Coronary artery (tissue), 2 donors: ENCODE results near the gene ZGRF1.

Experiments
- DNase-seq: peaks from one replicate; pipeline ENCODE4 v3.0.0-alpha.2; 2017; ENCODE audit warnings: low spot score
- H3K27ac ChIP-seq, 2 donors: fragments of 200-600 bp; sonication (generic); one replicate each; pipeline ENCODE4 v1.5.1; 2016 to 2019
- H3K4me3 ChIP-seq: fragments of 200-600 bp; sonication (generic); 2 replicates; pipeline ENCODE4 v1.5.1; 2016; ENCODE audit warnings: mild to moderate bottlenecking, moderate library complexity
- CTCF ChIP-seq: fragments of 200-600 bp; sonication (generic); IDR thresholded peaks from one replicate; pipeline ENCODE4 v1.5.1; 2019; ENCODE audit warnings: antibody characterized with exemption

ZGRF1 gene

GRCh38 chr4:112552668-112553067 is 84.0 kb downstream of the ZGRF1 start:
- H3K4me3 ChIP-seq = no peak overlapping the region
- TF ChIP-seq CTCF = no peak
- no peak for DNase-seq
- H3K27ac ChIP-seq = no peak overlapping the region

- Histone ChIP-seq H3K4me3 (no peak overlapping the region), H3K27ac (no peak overlapping the region)
- no peak for TF ChIP-seq CTCF
- no peak for DNase-seq
Observed at GRCh38 chr4:112550728-112551127, 86.0 kb downstream of the ZGRF1 start.

- Histone ChIP-seq H3K4me3 (no peak overlapping the region), H3K27ac (no peak overlapping the region)
- no peak for DNase-seq
- TF ChIP-seq CTCF = no peak
Observed at GRCh38 chr4:112546476-112546875, 90.2 kb downstream of the ZGRF1 start.

GRCh38 chr4:112545346-112545745 is 91.4 kb downstream of the ZGRF1 start:
- no peak for TF ChIP-seq CTCF
- no peak overlapping the region for H3K27ac ChIP-seq
- DNase-seq = no peak
- H3K4me3 ChIP-seq = no peak overlapping the region

- H3K4me3 ChIP-seq = no peak overlapping the region
- no peak for TF ChIP-seq CTCF
- no peak overlapping the region for H3K27ac ChIP-seq
- no peak for DNase-seq
Observed at GRCh38 chr4:112540695-112541094, 96.0 kb downstream of the ZGRF1 start.

GRCh38 chr4:112536123-112536522 is 100.6 kb downstream of the ZGRF1 start:
- no peak for TF ChIP-seq CTCF
- no peak overlapping the region for H3K4me3 ChIP-seq
- no peak for DNase-seq
- H3K27ac ChIP-seq = no peak overlapping the region

GRCh38 chr4:112532267-112532666 is 104.4 kb downstream of the ZGRF1 start:
- no peak for TF ChIP-seq CTCF
- H3K4me3 ChIP-seq = no peak overlapping the region
- DNase-seq = no peak
- H3K27ac ChIP-seq = no peak overlapping the region
